ENCODE data around the gene CLCN7. TPM values are rescaled to one million over a fixed set of nuclear protein-coding genes. Genes with fewer than 3 reads are reported as not detected.

CLCN7 gene
- total and polyA plus RNA-seq, 2 of the 13 experiments (the other 11 are each of a cell fraction or from before 2014, with no cell fraction given) = 24.6 to 25.1 TPM

GRCh38 chr16:1439699-1440074 lies 35.1 kb downstream of the CLCN7 start (continued):
- TF ChIP-seq ZBTB33 (CRISPR knock-in tag; IDR thresholded peaks at IDR 0.05) = peak; percentile 72; the same call in 1 of the 2 replicates

DNA sequence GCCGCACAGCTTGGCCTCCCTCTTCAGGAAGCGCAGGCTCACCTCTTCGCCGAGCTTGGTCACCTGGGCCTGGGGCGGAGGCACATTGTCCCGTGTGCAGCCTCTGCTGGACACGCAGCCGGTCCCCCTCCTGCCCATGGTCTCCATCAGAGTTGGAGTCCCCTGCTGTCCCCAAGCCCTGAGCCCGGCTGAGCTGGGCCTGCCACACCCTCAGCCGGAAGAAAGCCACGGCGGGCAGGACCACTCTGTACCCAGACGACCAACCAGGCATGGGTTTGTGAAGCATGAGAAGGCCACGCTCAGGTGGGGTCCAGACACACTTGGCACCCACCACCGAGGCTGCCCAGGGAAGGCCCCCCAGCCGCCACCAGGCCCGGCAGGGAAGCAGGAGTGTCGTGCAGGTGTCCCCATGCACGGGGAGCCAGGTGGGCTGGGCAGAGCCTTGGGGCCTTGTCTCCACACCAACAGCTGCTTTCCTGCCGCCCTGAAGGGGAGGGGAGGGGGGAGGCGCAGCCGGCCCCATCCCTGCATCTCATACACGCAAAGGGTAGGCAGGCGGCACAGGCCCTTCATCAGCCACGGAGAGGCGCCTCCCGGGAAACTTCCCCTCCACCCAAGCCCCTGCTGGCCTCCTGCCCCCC lies 35.6 kb downstream of the CLCN7 start:
- no peaks in the 10 kb centered on the region for H3K79me2 ChIP-seq (ENCODE audit: insufficient read depth, low read length)
- peak overlapping the region; percentile 75 for H3K4me2 ChIP-seq (ENCODE audit: low read depth, low read length)
- no TSS peak for BruUV-seq (replicated peaks)
- ChIA-PET POLR2A (interaction anchor here (1.5 to 2.6 kb wide), 3 partner anchors 18 to 31 kb away, joined by 3 to 19 read pairs (median 4); partner anchors contain the start of gene UQCC4), CTCF (ENCODE audit: low intra/inter-chr PET ratio, low total read pairs) (no interaction called here)
- H2AFZ ChIP-seq (ENCODE audit: low read length) = no peak overlapping the region
- no peaks in the 10 kb centered on the region for H3K9me3 ChIP-seq (ENCODE audit: low read length)
- 34% methylated on average over 10 of the region's 27 CpGs for WGBS (ENCODE audit: low lambda C conversion rate)
- no peaks in the 10 kb centered on the region for H4K20me1 ChIP-seq (ENCODE audit: insufficient read depth, low read length)
- ATAC-seq (peak; percentile 1; the same call in 1 of the 3 replicates), FAIRE-seq (no peak), DNase-seq (ENCODE audit: low spot score) (no peak)
- no peaks in the 10 kb centered on the region for H3K36me3 ChIP-seq (replicated peaks in 1 of 2; ENCODE audit: control insufficient read depth in 1 of 2, insufficient read depth in 2 of 2, low read length in 2 of 2)
- peaks cover 6 to 23% of the 10 kb centered on the region in 2 experiments; a peak in 4 of 5 replicates for H3K27me3 ChIP-seq (ENCODE audit: control insufficient read depth in 1 of 2, insufficient read depth in 2 of 2, low read length in 2 of 2)
- H3K27ac ChIP-seq (ENCODE audit: extremely low read length, insufficient read depth, low read length) = no peak overlapping the region
- H3K4me3 ChIP-seq (replicated peaks in 1 of 3; ENCODE audit: insufficient read depth in 1 of 3, low read depth in 2 of 3, low read length in 3 of 3) = peak overlapping the region in 2 of 3 experiments; percentile 49 to 65; a peak in 4 of 6 replicates
- in situ Hi-C loops (cut with HindIII; ENCODE audit: extremely low pct_ligation_motif_present, low pct_unique_long_range_greater_than_20kb) (no loop called here), intact Hi-C loops (cut with micrococcal nuclease; ENCODE audit: unreplicated experiment) (no loop called here)
- H3K4me1 ChIP-seq (ENCODE audit: insufficient read depth, low read length) = peaks cover 59% of the 10 kb centered on the region
- peak overlapping the region; percentile 22; the same call in 1 of the 2 replicates for H3K9ac ChIP-seq (ENCODE audit: insufficient read depth, low read depth, low read length)
- TF ChIP-seq ZNF430 (CRISPR knock-in tag; IDR thresholded peaks at IDR 0.05) (no peak), ZNF547 (CRISPR knock-in tag; IDR thresholded peaks at IDR 0.05) (0 out of 2 replicates have a peak, but pooled peaks have one; percentile 66), ZKSCAN5 (CRISPR knock-in tag; IDR thresholded peaks at IDR 0.05) (0 out of 2 replicates have a peak, but pooled peaks have one; percentile 14), ZNF839 (CRISPR knock-in tag; IDR thresholded peaks at IDR 0.05; ENCODE audit: borderline replicate concordance) (no peak), GZF1 (CRISPR knock-in tag; IDR thresholded peaks at IDR 0.05) (no peak), SAP130 (CRISPR knock-in tag; IDR thresholded peaks at IDR 0.05; ENCODE audit: low read depth) (peak; percentile 24; the same call in 1 of the 2 replicates), ZSCAN25 (CRISPR knock-in tag; IDR thresholded peaks at IDR 0.05) (peak; percentile 70; the same call in 1 of the 2 replicates), ZFY (CRISPR knock-in tag; IDR thresholded peaks at IDR 0.05) (peak; percentile 40), PATZ1 (CRISPR knock-in tag; IDR thresholded peaks at IDR 0.05) (peak; percentile 3; the same call in 1 of the 2 replicates), TAF1 (CRISPR knock-in tag; IDR thresholded peaks at IDR 0.05) (peak; percentile 12; the same call in 1 of the 2 replicates), ZNF550 (CRISPR knock-in tag; IDR thresholded peaks at IDR 0.05; ENCODE audit: borderline replicate concordance) (no peak), ZMYM4 (CRISPR knock-in tag; IDR thresholded peaks at IDR 0.05) (no peak), PHF8 (CRISPR knock-in tag; IDR thresholded peaks at IDR 0.05) (peak; percentile 25; the same call in 1 of the 2 replicates), HNRNPL (IDR thresholded peaks at IDR 0.05; ENCODE audit: low read depth, low read length) (0 out of 2 replicates have a peak, but pooled peaks have one; percentile 40)
- TF ChIP-seq, protein P1, sequence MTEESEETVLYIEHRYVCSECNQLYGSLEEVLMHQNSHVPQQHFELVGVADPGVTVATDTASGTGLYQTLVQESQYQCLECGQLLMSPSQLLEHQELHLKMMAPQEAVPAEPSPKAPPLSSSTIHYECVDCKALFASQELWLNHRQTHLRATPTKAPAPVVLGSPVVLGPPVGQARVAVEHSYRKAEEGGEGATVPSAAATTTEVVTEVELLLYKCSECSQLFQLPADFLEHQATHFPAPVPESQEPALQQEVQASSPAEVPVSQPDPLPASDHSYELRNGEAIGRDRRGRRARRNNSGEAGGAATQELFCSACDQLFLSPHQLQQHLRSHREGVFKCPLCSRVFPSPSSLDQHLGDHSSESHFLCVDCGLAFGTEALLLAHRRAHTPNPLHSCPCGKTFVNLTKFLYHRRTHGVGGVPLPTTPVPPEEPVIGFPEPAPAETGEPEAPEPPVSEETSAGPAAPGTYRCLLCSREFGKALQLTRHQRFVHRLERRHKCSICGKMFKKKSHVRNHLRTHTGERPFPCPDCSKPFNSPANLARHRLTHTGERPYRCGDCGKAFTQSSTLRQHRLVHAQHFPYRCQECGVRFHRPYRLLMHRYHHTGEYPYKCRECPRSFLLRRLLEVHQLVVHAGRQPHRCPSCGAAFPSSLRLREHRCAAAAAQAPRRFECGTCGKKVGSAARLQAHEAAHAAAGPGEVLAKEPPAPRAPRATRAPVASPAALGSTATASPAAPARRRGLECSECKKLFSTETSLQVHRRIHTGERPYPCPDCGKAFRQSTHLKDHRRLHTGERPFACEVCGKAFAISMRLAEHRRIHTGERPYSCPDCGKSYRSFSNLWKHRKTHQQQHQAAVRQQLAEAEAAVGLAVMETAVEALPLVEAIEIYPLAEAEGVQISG (CRISPR knock-in tag; IDR thresholded peaks at IDR 0.05) = 0 out of 2 replicates have a peak, but pooled peaks have one; percentile 16
